Stomach (tissue), 4 donors: ENCODE measurements around the gene DOCK4.

Experiments used
- CTCF ChIP-seq, 7 experiments: fragments of 450-650 bp in 4 of 7; fragments of 200-600 bp in 3 of 7; sonication (generic) in 3 of 7; IDR thresholded peaks; one replicate each; pipeline ENCODE4 v1.5.1; 2016 to 2019; ENCODE audit warnings: antibody characterized with exemption in 7 of 7, control low read depth in 2 of 7, mild to moderate bottlenecking in 1 of 7
- EP300 ChIP-seq: sonication (generic); formaldehyde crosslinking; IDR thresholded peaks from one replicate; pipeline ENCODE4 v1.6.1; 2017; ENCODE audit warnings: antibody characterized with exemption
- POLR2AphosphoS5 ChIP-seq, 3 donors: sonication (generic); formaldehyde crosslinking; IDR thresholded peaks; one replicate each; pipeline ENCODE4 v1.6.1; 2016; ENCODE audit warnings: antibody characterized with exemption in 3 of 3

- TF ChIP-seq CTCF (IDR thresholded peaks at IDR 0.05) (no peak), POLR2AphosphoS5 (IDR thresholded peaks at IDR 0.05) (no peak), EP300 (no peak)
Observed at GRCh38 chr7:112049555-112050249, 156.5 kb downstream of the DOCK4 start.
